Measurements from ENCODE around the gene MYBPH. TPM values are rescaled to one million over a fixed set of nuclear protein-coding genes. Genes with fewer than 3 reads are reported as not detected.

The MYBPH gene
- total RNA-seq, 4 donors from 2014 or later, result not detected

GRCh38 chr1:203201516-203202205 lies 26.0 kb upstream of the MYBPH start:
- Histone ChIP-seq H3K4me3 (no peak overlapping the region), H3K4me1 (peaks cover 14 to 41% (median 27%) of the 10 kb centered on the region in 3 donors), H3K36me3 (no peaks in the 10 kb centered on the region), H3K9me3 (no peaks in the 10 kb centered on the region), H3K27me3 (no peaks in the 10 kb centered on the region), H3K27ac (peak overlapping the region; percentile 9 to 89 (median 73))
- TF ChIP-seq CTCF (IDR thresholded peaks at IDR 0.05) (no peak), POLR2A (IDR thresholded peaks at IDR 0.05) (no peak)
- no peak for DNase-seq
- intact Hi-C loops (cut with DNase I), result no loop called here
- 61 to 95% methylated on average over 9 to 10 of the region's 10 CpGs for WGBS, 2 donors

GRCh38 chr1:203200916-203201315 lies 25.3 kb upstream of the MYBPH start:
- intact Hi-C loops (cut with DNase I), result no loop called here
- WGBS, 2 donors, result 55 to 72% methylated on average over 1 of the region's 1 CpG
- Histone ChIP-seq H3K36me3 (no peaks in the 10 kb centered on the region), H3K27me3 (no peaks in the 10 kb centered on the region), H3K9me3 (no peaks in the 10 kb centered on the region), H3K4me3 (no peak overlapping the region), H3K27ac (peak overlapping the region; percentile 50 to 89 (median 76)), H3K4me1 (peaks cover 14 to 41% (median 28%) of the 10 kb centered on the region in 3 donors)
- no peak for TF ChIP-seq CTCF (IDR thresholded peaks at IDR 0.05)
- TF ChIP-seq POLR2A (IDR thresholded peaks at IDR 0.05), result no peak
- DNase-seq, result no peak

- H3K4me3 ChIP-seq, result no peak overlapping the region
- DNase-seq, result no peak
Measured at GRCh38 chr1:203199816-203200571, 24.4 kb upstream of the MYBPH start.

GRCh38 chr1:203199481-203199815 lies 23.8 kb upstream of the MYBPH start:
- DNase-seq, result no peak
- TF ChIP-seq POLR2A (IDR thresholded peaks at IDR 0.05) (no peak), CTCF (IDR thresholded peaks at IDR 0.05) (no peak)
- 70% methylated on average over 3 of the region's 6 CpGs; no CpG with 5 or more reads in 1 of the 2 donors for WGBS, 2 donors
- intact Hi-C loops (cut with DNase I), result no loop called here
- Histone ChIP-seq H3K9me3 (no peaks in the 10 kb centered on the region), H3K27ac (peak overlapping the region; percentile 38 to 89 (median 76)), H3K4me1 (peaks cover 14 to 41% (median 32%) of the 10 kb centered on the region in 3 donors), H3K36me3 (no peaks in the 10 kb centered on the region), H3K27me3 (no peaks in the 10 kb centered on the region), H3K4me3 (no peak overlapping the region)

More at GRCh38 chr1:203199816-203200571, 24.4 kb upstream of the MYBPH start:
- TF ChIP-seq CTCF (IDR thresholded peaks at IDR 0.05) (no peak), POLR2A (IDR thresholded peaks at IDR 0.05) (no peak)
- intact Hi-C loops (cut with DNase I), result no loop called here
- Histone ChIP-seq H3K9me3 (no peaks in the 10 kb centered on the region), H3K36me3 (no peaks in the 10 kb centered on the region), H3K27ac (peak overlapping the region; percentile 50 to 89 (median 76)), H3K4me1 (peaks cover 14 to 41% (median 32%) of the 10 kb centered on the region in 3 donors), H3K27me3 (no peaks in the 10 kb centered on the region)
- 4 to 17% methylated on average over 5 to 7 of the region's 8 CpGs for WGBS, 2 donors

- TF ChIP-seq CTCF (IDR thresholded peaks at IDR 0.05) (no peak), POLR2A (IDR thresholded peaks at IDR 0.05) (no peak)
- Histone ChIP-seq H3K36me3 (no peaks in the 10 kb centered on the region), H3K27ac (peak overlapping the region; percentile 38 to 89 (median 76)), H3K4me1 (peaks cover 14 to 41% (median 32%) of the 10 kb centered on the region in 3 donors), H3K27me3 (no peaks in the 10 kb centered on the region), H3K9me3 (no peaks in the 10 kb centered on the region), H3K4me3 (no peak overlapping the region)
- WGBS, 2 donors, result 62 to 78% methylated on average over 3 of the region's 3 CpGs
- intact Hi-C loops (cut with DNase I), result no loop called here
- DNase-seq, result no peak
Measured at GRCh38 chr1:203199002-203199401, 23.4 kb upstream of the MYBPH start.
